Measurements from ENCODE around the gene NHERF2.
A peak's percentile ranks its signal among the peaks of the same experiment; 100 is the strongest.

The NHERF2 gene

GRCh38 chr16:1980030-1980769, 46.5 kb upstream of the NHERF2 start:
- no peak for DNase-seq (ENCODE audit: low read depth, low spot score)
- in situ Hi-C loops (cut with HindIII; ENCODE audit: low sequenced_read_pairs): no loop called here
- TF ChIP-seq, protein P1, sequence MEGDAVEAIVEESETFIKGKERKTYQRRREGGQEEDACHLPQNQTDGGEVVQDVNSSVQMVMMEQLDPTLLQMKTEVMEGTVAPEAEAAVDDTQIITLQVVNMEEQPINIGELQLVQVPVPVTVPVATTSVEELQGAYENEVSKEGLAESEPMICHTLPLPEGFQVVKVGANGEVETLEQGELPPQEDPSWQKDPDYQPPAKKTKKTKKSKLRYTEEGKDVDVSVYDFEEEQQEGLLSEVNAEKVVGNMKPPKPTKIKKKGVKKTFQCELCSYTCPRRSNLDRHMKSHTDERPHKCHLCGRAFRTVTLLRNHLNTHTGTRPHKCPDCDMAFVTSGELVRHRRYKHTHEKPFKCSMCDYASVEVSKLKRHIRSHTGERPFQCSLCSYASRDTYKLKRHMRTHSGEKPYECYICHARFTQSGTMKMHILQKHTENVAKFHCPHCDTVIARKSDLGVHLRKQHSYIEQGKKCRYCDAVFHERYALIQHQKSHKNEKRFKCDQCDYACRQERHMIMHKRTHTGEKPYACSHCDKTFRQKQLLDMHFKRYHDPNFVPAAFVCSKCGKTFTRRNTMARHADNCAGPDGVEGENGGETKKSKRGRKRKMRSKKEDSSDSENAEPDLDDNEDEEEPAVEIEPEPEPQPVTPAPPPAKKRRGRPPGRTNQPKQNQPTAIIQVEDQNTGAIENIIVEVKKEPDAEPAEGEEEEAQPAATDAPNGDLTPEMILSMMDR (IDR thresholded peaks at IDR 0.05; ENCODE audit: low read depth, low read length): no peak
- no peak overlapping the region for H3K4me3 ChIP-seq (ENCODE audit: low read depth, low read length)

GRCh38 chr16:1980770-1981087, 46.0 kb upstream of the NHERF2 start:
- no peak overlapping the region for H3K4me3 ChIP-seq (ENCODE audit: low read depth, low read length)
- DNase-seq (ENCODE audit: low read depth, low spot score): no peak
- TF ChIP-seq, protein P1 (IDR thresholded peaks at IDR 0.05; ENCODE audit: low read depth, low read length): no peak
- in situ Hi-C loops (cut with HindIII; ENCODE audit: low sequenced_read_pairs): no loop called here

DNA sequence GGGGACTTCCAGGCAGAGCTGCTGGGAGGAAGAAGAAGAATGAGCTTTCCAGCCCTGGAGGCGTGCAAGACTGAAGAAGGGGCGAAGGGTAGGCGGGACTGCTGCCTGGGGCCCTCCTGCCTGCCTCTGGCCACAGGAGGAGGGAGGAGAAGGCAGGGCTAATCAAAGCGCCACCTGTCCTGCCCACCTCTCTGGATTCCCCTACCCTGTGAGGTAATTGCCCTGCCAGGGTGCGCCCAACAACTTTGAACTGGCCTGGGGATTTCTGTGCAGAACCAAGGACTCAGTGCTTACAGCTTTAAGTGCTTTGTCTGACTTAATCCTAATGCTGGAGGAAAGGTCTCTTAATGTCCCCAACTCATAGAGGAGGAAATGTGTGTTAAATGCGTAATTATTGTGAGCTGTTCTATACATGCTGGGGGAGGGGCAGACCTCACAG, 45.3 kb upstream of the NHERF2 start, which contains the start of gene NOXO1:
NOXO1 (minus strand) TSS at position 72 of the 439 bp plus-strand sequence. CDS start 290 bp downstream, outside the sequence.
- DNase-seq (ENCODE audit: low read depth, low spot score): no peak
- no peak within 1 kb of the TSS for H3K4me3 ChIP-seq (ENCODE audit: low read depth, low read length)
- TF ChIP-seq, protein P1 (IDR thresholded peaks at IDR 0.05; ENCODE audit: low read depth, low read length): no peak
- in situ Hi-C loops (cut with HindIII; ENCODE audit: low sequenced_read_pairs): no loop called here

DNA sequence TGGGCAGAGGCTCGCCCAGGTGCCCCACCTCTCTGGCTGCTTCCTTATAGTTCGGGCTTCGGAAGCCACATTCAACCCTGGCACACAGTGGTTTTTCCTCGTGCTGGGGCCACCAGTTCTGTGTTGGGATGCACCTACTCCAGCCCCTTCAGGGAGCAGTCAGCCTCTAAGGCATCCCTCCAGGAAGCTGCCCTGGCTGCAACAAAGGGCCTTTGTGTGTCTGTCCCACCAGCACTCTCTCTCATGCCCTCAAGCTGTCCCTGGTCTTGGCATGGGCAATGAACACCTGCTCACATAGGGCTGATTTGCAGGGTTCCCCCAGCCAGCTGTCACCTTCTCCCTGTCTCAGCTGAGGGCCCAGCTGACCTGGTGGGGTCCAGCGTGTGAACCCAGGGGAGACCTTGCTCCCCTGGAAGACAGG, 44.7 kb upstream of the NHERF2 start:
- TF ChIP-seq, protein P1 (IDR thresholded peaks at IDR 0.05; ENCODE audit: low read depth, low read length): no peak
- in situ Hi-C loops (cut with HindIII; ENCODE audit: low sequenced_read_pairs): no loop called here
- DNase-seq (ENCODE audit: low read depth, low spot score): no peak
- no peak overlapping the region for H3K4me3 ChIP-seq (ENCODE audit: low read depth, low read length)

DNA sequence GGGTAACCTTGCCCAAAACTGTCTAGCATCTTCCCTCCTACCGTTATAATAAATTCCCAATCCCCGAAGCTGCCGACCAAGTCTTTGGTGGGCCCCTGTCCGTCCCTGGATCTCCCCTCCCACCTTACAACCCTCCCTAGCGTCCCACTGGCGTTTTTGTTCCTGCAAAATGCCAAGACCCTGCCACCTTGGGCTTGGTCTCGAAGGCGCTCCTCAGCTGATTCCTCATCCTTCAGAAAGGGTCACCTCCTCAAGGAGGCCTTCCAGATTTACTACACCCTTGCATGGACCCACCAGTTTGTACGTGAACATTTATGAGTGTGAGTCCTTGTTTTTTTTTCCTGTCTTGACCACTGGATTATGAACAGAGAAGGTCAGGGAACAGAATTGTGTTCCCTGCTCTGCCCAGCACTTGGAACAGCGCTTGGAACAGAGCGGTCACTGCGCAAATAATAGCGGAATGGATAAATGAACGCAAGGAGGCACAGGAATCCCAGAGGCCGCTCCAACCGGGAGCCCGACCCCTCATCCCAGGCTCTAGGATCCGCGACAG, 43.6 kb upstream of the NHERF2 start:
- no peak for DNase-seq (ENCODE audit: low read depth, low spot score)
- TF ChIP-seq, protein P1 (IDR thresholded peaks at IDR 0.05; ENCODE audit: low read depth, low read length): no peak
- in situ Hi-C loops (cut with HindIII; ENCODE audit: low sequenced_read_pairs): no loop called here
- no peak overlapping the region for H3K4me3 ChIP-seq (ENCODE audit: low read depth, low read length)

DNA sequence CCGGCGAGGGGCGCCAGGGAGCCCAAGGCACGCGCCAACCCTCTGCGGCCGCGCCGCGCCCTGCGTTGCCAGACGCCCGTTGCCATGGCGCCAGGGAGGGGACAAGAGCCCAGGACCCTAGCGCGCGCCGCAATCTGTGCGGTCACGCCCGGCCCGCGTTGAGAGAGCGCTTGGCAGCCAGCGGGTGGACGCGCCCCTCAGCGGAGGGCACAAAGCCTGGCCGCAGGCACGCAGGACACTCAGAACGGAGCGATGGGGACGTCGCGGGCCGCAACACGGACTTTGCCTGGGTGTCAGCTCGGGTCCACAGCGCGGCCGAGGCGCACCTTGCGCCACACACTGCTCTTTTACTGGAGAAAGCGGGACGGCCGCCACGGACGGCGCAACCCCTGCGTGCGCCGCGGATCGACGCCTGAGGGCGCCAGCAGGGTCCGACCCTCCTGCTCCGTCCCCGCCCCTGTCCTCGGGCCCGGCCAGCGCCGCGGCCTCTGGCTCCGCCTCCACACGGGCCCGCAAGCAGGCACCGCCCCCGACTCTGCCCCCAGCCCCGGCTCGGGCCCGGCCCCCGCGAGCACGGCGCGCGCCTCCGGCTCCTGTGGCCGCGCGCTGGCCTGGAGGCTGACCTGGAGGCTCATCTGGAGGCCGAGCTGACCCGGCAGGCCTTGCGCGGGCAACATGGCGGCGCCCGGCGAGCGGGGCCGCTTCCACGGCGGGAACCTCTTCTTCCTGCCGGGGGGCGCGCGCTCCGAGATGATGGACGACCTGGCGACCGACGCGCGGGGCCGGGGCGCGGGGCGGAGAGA, 43.0 kb upstream of the NHERF2 start, which contains the start of gene GFER:
GFER (plus strand) TSS at position 650 of the 803 bp plus-strand sequence; CDS start at position 676, 26 bp downstream.
- peak; percentile 91 for DNase-seq (ENCODE audit: low read depth, low spot score)
- TF ChIP-seq, protein P1 (IDR thresholded peaks at IDR 0.05; ENCODE audit: low read depth, low read length): peak; percentile 45
- in situ Hi-C loops (cut with HindIII; ENCODE audit: low sequenced_read_pairs): no loop called here
- peak within 1 kb of the TSS; percentile 73 for H3K4me3 ChIP-seq (ENCODE audit: low read depth, low read length)

All from astrocyte of the spinal cord (primary cell).